ENCODE results near the gene BPTF. TPM values are rescaled to one million over a fixed set of nuclear protein-coding genes. Genes with fewer than 3 reads are reported as not detected.
A peak's percentile ranks its signal among the peaks of the same experiment; 100 is the strongest.

The BPTF gene
- total and polyA plus RNA-seq, 2 of the 13 experiments (the other 11 are each of a cell fraction or from before 2014, with no cell fraction given) = 43.5 to 66.1 TPM

DNA sequence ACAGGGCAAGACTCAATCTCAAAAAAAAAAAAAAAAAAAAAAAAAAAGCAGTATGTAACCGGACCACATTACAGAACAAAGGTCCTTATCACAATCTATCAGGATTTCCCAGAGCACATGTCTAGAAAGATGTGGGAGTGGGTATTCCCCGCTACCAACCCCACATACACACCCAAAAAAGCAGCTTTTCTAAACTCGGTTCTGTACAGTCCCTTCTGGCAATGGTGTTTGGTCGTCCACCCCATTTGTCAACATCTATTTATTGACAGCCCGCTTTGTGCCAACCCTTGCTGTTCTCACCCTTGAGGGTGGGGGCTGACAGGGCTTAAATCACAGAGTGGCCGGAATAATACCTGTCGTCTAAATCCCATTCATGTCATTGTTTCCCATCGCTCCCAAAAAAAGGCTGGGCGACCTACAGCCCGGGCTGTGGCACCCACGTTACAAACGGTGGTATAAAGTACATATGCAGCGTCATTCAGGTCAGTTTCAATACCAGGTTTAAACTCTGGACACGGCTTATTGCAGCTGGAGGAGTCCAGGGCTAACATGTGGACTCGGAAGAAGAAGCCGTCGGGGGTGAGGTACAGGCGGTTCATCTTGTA is 167.3 kb downstream of the BPTF start (continued):
- TF ChIP-seq, protein P1, sequence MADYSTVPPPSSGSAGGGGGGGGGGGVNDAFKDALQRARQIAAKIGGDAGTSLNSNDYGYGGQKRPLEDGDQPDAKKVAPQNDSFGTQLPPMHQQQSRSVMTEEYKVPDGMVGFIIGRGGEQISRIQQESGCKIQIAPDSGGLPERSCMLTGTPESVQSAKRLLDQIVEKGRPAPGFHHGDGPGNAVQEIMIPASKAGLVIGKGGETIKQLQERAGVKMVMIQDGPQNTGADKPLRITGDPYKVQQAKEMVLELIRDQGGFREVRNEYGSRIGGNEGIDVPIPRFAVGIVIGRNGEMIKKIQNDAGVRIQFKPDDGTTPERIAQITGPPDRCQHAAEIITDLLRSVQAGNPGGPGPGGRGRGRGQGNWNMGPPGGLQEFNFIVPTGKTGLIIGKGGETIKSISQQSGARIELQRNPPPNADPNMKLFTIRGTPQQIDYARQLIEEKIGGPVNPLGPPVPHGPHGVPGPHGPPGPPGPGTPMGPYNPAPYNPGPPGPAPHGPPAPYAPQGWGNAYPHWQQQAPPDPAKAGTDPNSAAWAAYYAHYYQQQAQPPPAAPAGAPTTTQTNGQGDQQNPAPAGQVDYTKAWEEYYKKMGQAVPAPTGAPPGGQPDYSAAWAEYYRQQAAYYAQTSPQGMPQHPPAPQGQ (CRISPR knock-in tag; IDR thresholded peaks at IDR 0.05; ENCODE audit: borderline replicate concordance) = no peak
- TF ChIP-seq ZBTB7B (CRISPR knock-in tag; IDR thresholded peaks at IDR 0.05) = no peak
- TF ChIP-seq ZNF501 (CRISPR knock-in tag; IDR thresholded peaks at IDR 0.05) = peak; percentile 64; the same call in 1 of the 2 replicates
- TF ChIP-seq ZBTB21 (CRISPR knock-in tag; IDR thresholded peaks at IDR 0.05) = no peak
- TF ChIP-seq CHD2 (IDR thresholded peaks at IDR 0.05; ENCODE audit: low read depth, low read length) = no peak
- peak; percentile 50; the same call in 1 of the 2 replicates for TF ChIP-seq ZFP90 (CRISPR knock-in tag; IDR thresholded peaks at IDR 0.05; ENCODE audit: borderline replicate concordance)
- TF ChIP-seq, protein P2, sequence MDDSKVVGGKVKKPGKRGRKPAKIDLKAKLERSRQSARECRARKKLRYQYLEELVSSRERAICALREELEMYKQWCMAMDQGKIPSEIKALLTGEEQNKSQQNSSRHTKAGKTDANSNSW (CRISPR knock-in tag; IDR thresholded peaks at IDR 0.05; ENCODE audit: borderline replicate concordance) = no peak
- TF ChIP-seq, protein P3, sequence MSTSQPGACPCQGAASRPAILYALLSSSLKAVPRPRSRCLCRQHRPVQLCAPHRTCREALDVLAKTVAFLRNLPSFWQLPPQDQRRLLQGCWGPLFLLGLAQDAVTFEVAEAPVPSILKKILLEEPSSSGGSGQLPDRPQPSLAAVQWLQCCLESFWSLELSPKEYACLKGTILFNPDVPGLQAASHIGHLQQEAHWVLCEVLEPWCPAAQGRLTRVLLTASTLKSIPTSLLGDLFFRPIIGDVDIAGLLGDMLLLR (CRISPR knock-in tag; IDR thresholded peaks at IDR 0.05) = peak; percentile 2; the same call in 1 of the 2 replicates
- no peak for TF ChIP-seq SUZ12 (IDR thresholded peaks at IDR 0.05; ENCODE audit: low read depth, low read length)
- TF ChIP-seq MED13 (CRISPR knock-in tag; IDR thresholded peaks at IDR 0.05) = peak; percentile 50; the same call in 1 of the 2 replicates
- TF ChIP-seq ZNF17 (CRISPR knock-in tag; IDR thresholded peaks at IDR 0.05) = no peak
- no peak for TF ChIP-seq SMYD3 (CRISPR knock-in tag; IDR thresholded peaks at IDR 0.05)
- TF ChIP-seq ZNF781 (CRISPR knock-in tag; IDR thresholded peaks at IDR 0.05; ENCODE audit: borderline replicate concordance, not compliant biosample characterization) = peak; percentile 33
- TF ChIP-seq ZNF678 (CRISPR knock-in tag; IDR thresholded peaks at IDR 0.05) = 0 out of 2 replicates have a peak, but pooled peaks have one; percentile 52
- no peak for TF ChIP-seq GABPB1 (CRISPR knock-in tag; IDR thresholded peaks at IDR 0.05)
- TF ChIP-seq, protein P4, sequence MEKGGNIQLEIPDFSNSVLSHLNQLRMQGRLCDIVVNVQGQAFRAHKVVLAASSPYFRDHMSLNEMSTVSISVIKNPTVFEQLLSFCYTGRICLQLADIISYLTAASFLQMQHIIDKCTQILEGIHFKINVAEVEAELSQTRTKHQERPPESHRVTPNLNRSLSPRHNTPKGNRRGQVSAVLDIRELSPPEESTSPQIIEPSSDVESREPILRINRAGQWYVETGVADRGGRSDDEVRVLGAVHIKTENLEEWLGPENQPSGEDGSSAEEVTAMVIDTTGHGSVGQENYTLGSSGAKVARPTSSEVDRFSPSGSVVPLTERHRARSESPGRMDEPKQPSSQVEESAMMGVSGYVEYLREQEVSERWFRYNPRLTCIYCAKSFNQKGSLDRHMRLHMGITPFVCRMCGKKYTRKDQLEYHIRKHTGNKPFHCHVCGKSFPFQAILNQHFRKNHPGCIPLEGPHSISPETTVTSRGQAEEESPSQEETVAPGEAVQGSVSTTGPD (CRISPR knock-in tag; IDR thresholded peaks at IDR 0.05) = no peak
- TF ChIP-seq, protein P5, sequence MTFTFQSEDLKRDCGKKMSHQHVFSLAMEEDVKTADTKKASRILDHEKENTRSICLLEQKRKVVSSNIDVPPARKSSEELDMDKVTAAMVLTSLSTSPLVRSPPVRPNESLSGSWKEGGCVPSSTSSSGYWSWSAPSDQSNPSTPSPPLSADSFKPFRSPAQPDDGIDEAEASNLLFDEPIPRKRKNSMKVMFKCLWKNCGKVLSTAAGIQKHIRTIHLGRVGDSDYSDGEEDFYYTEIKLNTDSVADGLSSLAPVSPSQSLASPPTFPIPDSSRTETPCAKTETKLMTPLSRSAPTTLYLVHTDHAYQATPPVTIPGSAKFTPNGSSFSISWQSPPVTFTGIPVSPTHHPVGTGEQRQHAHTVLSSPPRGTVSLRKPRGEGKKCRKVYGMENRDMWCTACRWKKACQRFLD (CRISPR knock-in tag; IDR thresholded peaks at IDR 0.05; ENCODE audit: borderline replicate concordance) = peak; percentile 84; the same call in 1 of the 2 replicates
- 0 out of 2 replicates have a peak, but pooled peaks have one; percentile 19 for TF ChIP-seq ZNF264 (CRISPR knock-in tag; IDR thresholded peaks at IDR 0.05)
- peak; percentile 22; the same call in 1 of the 2 replicates for TF ChIP-seq ZNF766 (CRISPR knock-in tag; IDR thresholded peaks at IDR 0.05; ENCODE audit: borderline replicate concordance)
- TF ChIP-seq, protein P6, sequence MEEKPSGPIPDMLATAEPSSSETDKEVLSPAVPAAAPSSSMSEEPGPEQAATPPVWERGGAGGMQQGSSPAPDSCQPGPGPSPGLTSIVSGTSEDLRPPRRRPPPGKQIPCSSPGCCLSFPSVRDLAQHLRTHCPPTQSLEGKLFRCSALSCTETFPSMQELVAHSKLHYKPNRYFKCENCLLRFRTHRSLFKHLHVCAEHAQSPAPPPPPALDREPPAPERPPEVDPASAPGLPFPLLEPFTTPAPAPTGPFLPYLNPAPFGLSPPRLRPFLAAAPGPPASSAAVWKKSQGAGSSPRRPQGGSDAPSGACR (CRISPR knock-in tag; IDR thresholded peaks at IDR 0.05) = no peak
- TF ChIP-seq ZNF350 (CRISPR knock-in tag; IDR thresholded peaks at IDR 0.05; ENCODE audit: borderline replicate concordance, low read depth) = peak; percentile 41; the same call in 1 of the 2 replicates
- no peak for TF ChIP-seq ELF3 (CRISPR knock-in tag; IDR thresholded peaks at IDR 0.05)
- no peak for TF ChIP-seq ZNF841 (CRISPR knock-in tag; IDR thresholded peaks at IDR 0.05; ENCODE audit: borderline replicate concordance)
- no peak for TF ChIP-seq NFE2 (CRISPR knock-in tag; IDR thresholded peaks at IDR 0.05)
- TF ChIP-seq ISX (CRISPR knock-in tag; conservative IDR thresholded peaks at IDR 0.05) = no peak

Measured in HepG2 (cell line).